EL (cell line): Measurements from ENCODE around the gene RARS2.
"Not testable (repeated sequence)": the region's sequence is repeated elsewhere in the genome, so short reads cannot be mapped to it uniquely, and the experiment has no call there.

Experiments
- DNase-seq: peaks from one replicate; pipeline ENCODE4 v3.0.0-alpha.2; 2016

Gene RARS2

GRCh38 chr6:87498048-87498447 lies 91.7 kb downstream of the RARS2 start:
- no peak for DNase-seq

GRCh38 chr6:87494761-87495422 lies 94.9 kb downstream of the RARS2 start:
- DNase-seq, result no peak

GRCh38 chr6:87489326-87489725 lies 100.5 kb downstream of the RARS2 start:
- not testable (repeated sequence) for DNase-seq

- DNase-seq, result peak; percentile 59
Measured at GRCh38 chr6:87487555-87487954, 102.2 kb downstream of the RARS2 start.

DNA sequence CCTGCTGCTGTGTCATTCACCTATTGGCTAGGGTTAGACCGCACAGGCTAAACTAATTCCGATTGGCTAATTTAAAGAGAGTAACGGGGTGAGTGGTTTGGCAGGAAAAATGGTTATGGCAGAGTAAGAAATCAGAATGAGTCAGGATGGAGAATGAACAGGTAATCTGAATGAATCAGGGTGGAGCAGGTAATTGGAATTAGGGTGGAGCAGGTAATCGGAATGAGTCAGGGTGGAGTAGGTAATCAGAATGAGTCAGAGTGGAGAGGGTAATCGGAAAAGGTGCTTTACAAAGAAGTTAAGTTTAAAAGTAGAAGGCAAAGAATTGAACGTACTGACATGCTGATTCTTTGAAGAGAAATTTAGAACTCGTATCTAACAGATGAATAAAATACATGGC lies 105.3 kb downstream of the RARS2 start:
- DNase-seq, result no peak

- DNase-seq, result peak; percentile 84
Measured at GRCh38 chr6:87483929-87484328, 105.9 kb downstream of the RARS2 start.

GRCh38 chr6:87482366-87482765 lies 107.4 kb downstream of the RARS2 start:
- no peak for DNase-seq

- no peak for DNase-seq
Measured at GRCh38 chr6:87481931-87482330, 107.9 kb downstream of the RARS2 start.

DNA sequence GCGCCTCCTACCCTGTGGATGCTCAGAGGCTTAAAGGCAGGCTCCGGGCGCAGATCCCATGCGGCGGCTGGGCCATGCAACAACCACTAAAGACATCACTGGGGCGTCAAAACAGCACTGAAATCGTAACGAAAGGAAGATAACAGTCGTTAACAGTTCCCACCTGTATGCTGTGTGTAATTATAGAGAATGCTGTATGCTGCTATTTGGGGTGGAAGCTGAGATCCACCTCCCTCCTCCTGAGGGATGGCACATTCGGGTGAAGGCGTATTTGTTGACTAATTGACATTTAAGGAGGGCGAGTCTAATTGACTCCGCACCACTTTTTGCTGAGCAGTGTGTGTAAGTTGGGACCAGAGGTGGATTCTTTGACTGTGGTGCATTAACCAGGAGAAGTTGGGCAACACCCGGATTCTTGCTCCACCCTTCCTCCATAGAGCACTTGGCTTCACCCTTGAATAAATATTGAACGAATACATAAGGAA lies 116.3 kb downstream of the RARS2 start:
- DNase-seq, result peak; percentile 37

DNA sequence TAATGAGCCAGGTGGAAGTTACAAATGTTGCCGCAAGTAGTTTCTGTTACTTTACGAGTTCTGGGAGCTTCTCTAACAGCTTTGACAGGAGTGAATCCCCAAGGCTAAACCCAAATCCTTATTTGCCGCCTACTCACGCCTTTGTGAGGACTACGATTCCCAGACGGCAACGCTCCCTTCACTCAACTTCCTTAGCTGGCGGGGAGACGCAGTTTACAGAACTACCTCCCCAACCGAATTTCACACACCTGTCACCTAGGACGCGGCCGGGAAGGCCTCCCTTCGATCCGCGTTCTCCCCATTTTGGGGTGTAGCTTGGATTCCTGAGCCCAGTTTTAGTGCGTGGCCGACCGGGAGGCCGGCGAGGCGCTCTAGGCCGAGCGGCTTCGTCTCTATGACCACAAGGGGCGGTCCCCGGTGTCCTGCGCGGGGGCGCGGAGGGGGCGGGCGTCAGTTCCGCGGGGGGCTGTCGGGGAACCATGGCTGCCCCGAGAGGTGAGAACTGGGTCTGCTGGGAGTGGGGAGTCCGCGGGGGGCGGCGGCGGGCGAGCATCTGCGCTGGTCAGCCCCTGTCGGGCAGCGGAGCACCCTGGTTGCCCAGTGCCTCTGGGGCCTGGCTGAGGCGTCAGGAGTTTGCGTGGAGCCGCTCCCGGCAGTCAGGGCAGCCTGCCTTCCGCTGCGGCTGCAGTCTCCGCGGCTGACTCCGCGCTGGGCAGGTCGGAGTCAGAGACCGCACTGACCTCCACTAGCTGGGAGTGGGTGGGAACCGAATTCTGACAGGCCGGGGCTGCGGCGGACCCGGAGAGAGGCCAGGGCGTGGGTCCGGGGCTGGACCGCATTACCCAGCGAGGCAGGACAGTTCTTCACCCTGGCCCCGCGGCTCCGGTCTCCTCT lies 117.0 kb downstream of the RARS2 start, which contains the start of gene SLC35A1:
SLC35A1 (plus strand) TSS at position 450 of the 894 bp plus-strand sequence; CDS start at position 480, 30 bp downstream.
- peak; percentile 77 for DNase-seq

GRCh38 chr6:87465051-87465450 lies 124.7 kb downstream of the RARS2 start:
- no peak for DNase-seq
